ENCODE data around the gene PRKAR1B.
A peak's percentile ranks its signal among the peaks of the same experiment; 100 is the strongest.

PRKAR1B gene

GRCh38 chr7:601036-601594, 126.0 kb downstream of the PRKAR1B start:
- DNase-seq, result no peak

DNA sequence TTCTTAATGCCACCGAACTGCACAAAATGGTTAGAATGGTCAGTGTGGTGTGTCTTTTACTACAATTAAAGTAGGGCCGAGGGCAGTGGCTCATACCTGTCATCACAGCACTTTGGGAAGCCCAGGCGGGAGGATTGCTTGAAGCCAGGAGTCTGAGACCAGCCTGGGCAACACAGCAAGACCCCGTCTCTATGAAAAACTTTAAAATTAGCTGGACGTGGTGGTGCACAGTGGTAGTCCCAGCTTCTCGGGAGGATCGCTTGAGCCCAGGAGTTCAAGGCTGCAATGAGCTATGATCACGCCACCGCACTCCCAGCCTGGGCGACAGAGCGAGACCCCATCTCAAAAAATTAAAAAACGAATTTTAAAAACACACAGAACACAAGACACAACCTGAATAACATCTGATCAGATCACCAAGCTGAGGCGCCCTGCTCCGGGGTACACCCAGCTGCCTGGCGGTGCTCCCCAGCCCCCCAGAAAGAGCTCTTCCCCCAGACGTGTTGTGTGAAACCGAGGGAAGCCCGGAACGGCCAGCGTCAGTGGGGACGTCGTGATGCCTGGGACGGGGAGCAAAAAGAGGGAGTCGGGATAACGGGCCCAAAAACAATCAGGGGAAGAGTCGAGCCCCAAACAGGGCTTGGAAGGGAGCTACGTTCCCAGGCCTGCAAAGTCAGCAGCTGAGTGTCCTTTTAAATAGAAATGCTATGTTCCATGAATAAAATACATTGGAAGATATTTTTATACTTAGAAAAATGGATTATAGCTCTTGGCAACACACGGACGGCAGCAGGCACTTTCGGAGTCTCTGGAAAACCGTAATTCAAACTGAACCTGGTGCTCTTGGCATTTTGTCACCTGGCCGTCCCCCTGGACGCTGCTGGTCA, 126.7 kb downstream of the PRKAR1B start:
- no peak for DNase-seq

GRCh38 chr7:598899-599298, 128.2 kb downstream of the PRKAR1B start:
- no peak for DNase-seq

GRCh38 chr7:597348-598178, 129.5 kb downstream of the PRKAR1B start:
- no peak for DNase-seq

DNA sequence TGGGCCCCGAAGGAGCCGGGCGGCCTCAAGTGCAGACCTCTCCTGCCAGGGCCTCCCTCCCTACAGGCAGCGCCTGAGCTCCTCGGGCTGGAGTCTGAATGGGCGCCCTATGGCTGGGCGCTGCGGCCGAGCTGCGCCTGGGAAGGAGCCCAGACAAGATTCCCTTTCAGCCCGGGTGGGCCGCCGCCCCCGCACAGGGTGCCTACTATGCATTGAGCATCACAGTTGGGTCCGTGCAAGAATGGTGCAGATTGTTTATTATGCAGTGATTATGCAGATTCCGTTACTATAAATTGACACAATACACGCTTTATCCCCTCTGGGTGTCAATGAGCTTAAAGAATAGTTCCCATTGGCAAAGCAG, 130.3 kb downstream of the PRKAR1B start:
- no peak for DNase-seq

GRCh38 chr7:596071-596818, 130.8 kb downstream of the PRKAR1B start:
- no peak for DNase-seq

GRCh38 chr7:595621-596010, 131.5 kb downstream of the PRKAR1B start:
- DNase-seq, result peak in 1 of 2 experiments; percentile 73

GRCh38 chr7:594920-595620, 132.0 kb downstream of the PRKAR1B start:
- no peak for DNase-seq

- no peak for DNase-seq
These were observed 132.7 kb downstream of the PRKAR1B start for GRCh38 chr7:594212-594913.

- peak in 1 of 2 experiments; percentile 25 for DNase-seq
These were observed 133.6 kb downstream of the PRKAR1B start for GRCh38 chr7:593324-594115.

GRCh38 chr7:591856-592628, 135.0 kb downstream of the PRKAR1B start:
- no peak for DNase-seq

DNA sequence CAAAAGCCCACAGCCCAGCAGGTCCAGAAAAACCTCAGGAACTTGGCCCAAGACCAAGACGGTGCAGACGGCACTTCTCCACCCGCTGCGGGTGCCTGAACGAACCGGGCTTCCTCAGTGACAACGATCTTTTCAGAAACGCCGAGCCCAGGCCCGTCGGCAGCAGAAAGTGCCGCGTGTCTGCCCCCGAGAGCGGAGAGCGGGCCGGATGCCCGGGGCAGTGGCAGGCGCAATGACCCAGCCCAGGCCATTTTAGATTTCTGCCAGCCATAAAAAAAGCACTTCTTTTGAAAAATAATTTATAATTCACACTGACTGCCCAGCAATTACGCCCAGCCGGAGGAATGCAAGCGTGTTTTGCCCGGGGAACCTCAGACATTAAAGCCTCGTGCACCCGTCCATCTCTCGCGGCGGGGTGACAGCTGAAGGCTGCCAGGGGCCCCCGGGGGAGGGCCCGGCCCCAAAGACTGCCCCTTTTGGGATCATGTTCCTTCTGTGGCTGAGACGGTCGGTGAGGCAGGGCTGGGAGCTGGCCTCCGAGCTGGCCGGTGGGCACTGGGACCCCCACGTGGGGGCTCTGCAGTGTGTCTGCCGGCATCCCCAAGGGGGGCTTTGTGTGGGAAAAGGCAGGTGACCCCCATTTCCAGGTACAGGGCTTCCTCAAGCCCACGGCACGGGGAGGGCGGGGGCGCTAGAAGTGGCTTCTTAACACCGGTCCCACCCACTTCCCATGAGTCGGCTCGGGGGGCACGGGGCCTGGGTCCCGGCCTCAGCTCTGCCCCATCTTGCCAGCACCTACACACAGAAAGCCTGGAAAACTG, 136.1 kb downstream of the PRKAR1B start:
- DNase-seq, result no peak

DNA sequence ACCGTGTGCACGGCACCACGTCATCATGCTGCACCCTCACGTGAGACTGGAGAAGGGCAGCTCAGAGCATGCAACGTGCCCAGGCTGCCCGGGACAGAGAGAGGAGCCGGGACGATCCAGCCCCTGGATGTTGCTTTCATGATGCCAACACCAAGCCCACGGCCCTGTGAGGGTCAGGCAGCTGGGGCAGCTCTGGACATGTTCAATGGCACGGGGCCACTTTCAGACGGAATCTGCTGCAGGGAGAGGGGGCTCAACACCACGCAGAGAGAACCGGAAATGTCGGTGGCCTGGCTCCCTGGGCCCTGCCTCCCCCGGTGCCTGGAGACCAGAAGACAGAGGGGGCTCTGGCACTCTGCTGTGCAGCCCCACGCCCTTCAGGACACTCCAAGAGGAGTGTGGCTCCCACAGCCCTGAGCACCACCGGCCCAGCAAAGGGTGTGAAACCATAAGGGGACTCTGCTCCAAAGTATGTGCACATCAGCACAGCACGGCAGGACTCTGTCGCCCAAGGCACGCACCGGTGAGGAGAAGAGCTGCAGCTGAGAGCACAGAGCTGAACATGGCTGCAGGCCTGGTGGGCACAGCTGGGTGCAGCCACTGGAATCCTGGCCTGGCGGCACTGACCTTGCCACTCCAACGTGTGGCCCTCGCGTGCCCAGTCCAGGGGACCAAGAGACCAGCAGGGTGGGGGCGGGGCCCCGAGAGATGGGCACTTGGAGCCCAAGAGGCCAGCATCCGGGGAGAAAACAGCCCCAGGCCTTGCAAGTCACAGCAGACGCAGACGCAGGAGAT, 137.1 kb downstream of the PRKAR1B start:
- no peak for DNase-seq

GRCh38 chr7:587767-588166, 139.3 kb downstream of the PRKAR1B start:
- DNase-seq, result no peak

- DNase-seq, result no peak
These were observed 140.6 kb downstream of the PRKAR1B start for GRCh38 chr7:586494-586893.

- DNase-seq, result no peak
These were observed 141.2 kb downstream of the PRKAR1B start for GRCh38 chr7:585873-586272.

GRCh38 chr7:585229-585711, 141.8 kb downstream of the PRKAR1B start:
- peak; percentile 55 to 80 for DNase-seq

DNA sequence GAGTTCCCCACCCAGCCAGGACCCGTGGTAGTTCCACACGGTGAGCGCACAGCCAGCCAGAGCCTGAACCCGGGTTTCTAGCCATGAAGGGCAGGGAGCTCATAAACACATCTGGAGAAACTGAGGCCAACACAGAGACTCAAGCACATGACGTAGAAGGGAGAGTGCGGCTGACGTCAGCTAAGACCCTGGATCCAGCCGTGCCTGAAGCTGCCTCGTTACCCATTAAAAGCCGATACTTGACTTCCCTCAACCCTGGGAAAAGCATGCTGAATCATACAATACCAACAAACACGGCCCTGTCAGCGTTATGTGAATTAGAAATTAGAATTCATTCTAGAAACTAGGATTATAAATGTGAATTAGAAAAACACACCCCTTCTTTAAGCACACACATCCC, 142.3 kb downstream of the PRKAR1B start:
- no peak for DNase-seq

All from stimulated activated CD4-positive, alpha-beta T cell treated with anti-CD3 and anti-CD28 coated beads, Interleukin-4, amount 100 ng/mL, for 4 hours (primary cell).